ENCODE results near the gene COL28A1. TPM values are rescaled to one million over a fixed set of nuclear protein-coding genes. Genes with fewer than 3 reads are reported as not detected.

Gene COL28A1
- total and polyA plus RNA-seq, 2 of the 13 experiments (the other 11 are each of a cell fraction or from before 2014, with no cell fraction given): 0.07 to 0.15 TPM

GRCh38 chr7:7519056-7519455 lies 16.6 kb downstream of the COL28A1 start:
- H3K4me2 ChIP-seq (ENCODE audit: low read depth, low read length): no peak overlapping the region
- WGBS (ENCODE audit: low lambda C conversion rate): 66% methylated on average over 2 of the region's 2 CpGs
- TF ChIP-seq SNRNP70 (IDR thresholded peaks at IDR 0.05; ENCODE audit: low read depth, low read length) (no peak), NCOA5 (CRISPR knock-in tag; IDR thresholded peaks at IDR 0.05) (no peak), SP1 (IDR thresholded peaks at IDR 0.05) (no peak), SP1 (CRISPR knock-in tag; IDR thresholded peaks at IDR 0.05) (no peak), TERF1 (CRISPR knock-in tag; IDR thresholded peaks at IDR 0.05) (no peak), MIXL1 (CRISPR knock-in tag; IDR thresholded peaks at IDR 0.05) (no peak), ZBTB8A (CRISPR knock-in tag; IDR thresholded peaks at IDR 0.05; ENCODE audit: borderline replicate concordance, low read depth) (no peak), JARID2 (CRISPR knock-in tag; IDR thresholded peaks at IDR 0.05; ENCODE audit: insufficient replicate concordance) (no peak), TBX2 (CRISPR knock-in tag; IDR thresholded peaks at IDR 0.05; ENCODE audit: borderline replicate concordance) (no peak), NFAT5 (CRISPR knock-in tag; IDR thresholded peaks at IDR 0.05) (no peak), HOMEZ (CRISPR knock-in tag; IDR thresholded peaks at IDR 0.05; ENCODE audit: low read depth) (no peak), ZNF510 (CRISPR knock-in tag; IDR thresholded peaks at IDR 0.05; ENCODE audit: low read depth) (no peak)

More at GRCh38 chr7:7519056-7519455, 16.6 kb downstream of the COL28A1 start:
- Histone ChIP-seq H3K27ac (ENCODE audit: extremely low read length, insufficient read depth, low read length) (no peak overlapping the region), H3K4me3 (replicated peaks in 1 of 3; ENCODE audit: insufficient read depth in 1 of 3, low read depth in 2 of 3, low read length in 3 of 3) (no peak overlapping the region), H3K27me3 (ENCODE audit: control insufficient read depth in 1 of 2, insufficient read depth in 2 of 2, low read length in 2 of 2) (no peaks in the 10 kb centered on the region), H3K9ac (ENCODE audit: insufficient read depth, low read depth, low read length) (no peak overlapping the region), H3K79me2 (ENCODE audit: insufficient read depth, low read length) (no peaks in the 10 kb centered on the region), H4K20me1 (ENCODE audit: insufficient read depth, low read length) (no peaks in the 10 kb centered on the region), H3K9me3 (ENCODE audit: low read length) (no peaks in the 10 kb centered on the region), H3K36me3 (replicated peaks in 1 of 2; ENCODE audit: control insufficient read depth in 1 of 2, insufficient read depth in 2 of 2, low read length in 2 of 2) (no peaks in the 10 kb centered on the region), H3K4me1 (ENCODE audit: insufficient read depth, low read length) (peaks cover 48% of the 10 kb centered on the region), H2AFZ (ENCODE audit: low read length) (no peak overlapping the region)
- no TSS peak for BruUV-seq (replicated peaks)
- ATAC-seq: no peak
- FAIRE-seq: no peak
- CTCF ChIA-PET (ENCODE audit: low intra/inter-chr PET ratio, low total read pairs): no interaction called here
- POLR2A ChIA-PET: no interaction called here
- no peak for DNase-seq (ENCODE audit: low spot score)
- in situ Hi-C loops (cut with HindIII; ENCODE audit: extremely low pct_ligation_motif_present, low pct_unique_long_range_greater_than_20kb) (no loop called here), intact Hi-C loops (cut with micrococcal nuclease; ENCODE audit: unreplicated experiment) (no loop called here)

Data from HepG2 (cell line).